Esophagus squamous epithelium (tissue), 5 donors: ENCODE data around the gene NR2E1. TPM values are rescaled to one million over a fixed set of nuclear protein-coding genes. Genes with fewer than 3 reads are reported as not detected.

ENCODE experiments used
- DNase-seq: peaks from one replicate; lab custom pipeline; 2025; lab: John Stamatoyannopoulos, UW
- H3K27ac ChIP-seq, 4 donors: fragments of 200-600 bp; sonication (generic); one replicate each; pipeline ENCODE4 v1.5.1; 2016 to 2019; ENCODE audit warnings: mild to moderate bottlenecking in 1 of 4
- H3K27me3 ChIP-seq, 4 donors: fragments of 200-600 bp; sonication (generic); 1 replicate in 3 of 4; 2 replicates in 1 of 4; pipeline versions ENCODE4 v1.5.1 to v1.6.0; 2017 to 2021; ENCODE audit warnings: antibody characterized with exemption in 1 of 4
- H3K36me3 ChIP-seq, 3 donors: fragments of 200-600 bp; sonication (generic); one replicate each; pipeline ENCODE4 v1.5.1; 2016 to 2019
- H3K4me1 ChIP-seq, 3 donors: fragments of 200-600 bp; sonication (generic); one replicate each; pipeline ENCODE4 v1.5.1; 2017 to 2019
- H3K4me3 ChIP-seq, 4 donors: fragments of 200-600 bp; sonication (generic); 1 replicate in 3 of 4; 2 replicates in 1 of 4; pipeline ENCODE4 v1.5.1; 2016 to 2019; ENCODE audit warnings: mild to moderate bottlenecking in 2 of 4, moderate library complexity in 1 of 4
- H3K9me3 ChIP-seq, 3 donors: fragments of 200-600 bp; sonication (generic); one replicate each; pipeline ENCODE4 v1.5.1; 2016 to 2019
- POLR2A ChIP-seq, 4 donors: fragments of 450-650 bp; IDR thresholded peaks; one replicate each; pipeline ENCODE4 v1.6.1; 2017; ENCODE audit warnings: antibody characterized with exemption in 4 of 4, mild to moderate bottlenecking in 4 of 4, moderate library complexity in 3 of 4
- WGBS, 2 donors: methylation state at CpG; one replicate each; pipeline ENCODE4 v1.1.5; 2018; 5-methylcytosine and 5-hydroxymethylcytosine counted together
- intact Hi-C: fragments of 100-400 bp; cut with DNase I; formaldehyde crosslinking; loops from one replicate; pipeline ENCODE4 v1.15.0; 2022
- total RNA-seq, 4 donors: library from RNA; depleted of rRNA; stranded (reverse); fragments of >200 nt; gene quantifications; one replicate each; pipeline ENCODE4 v1.1.0, GENCODE V29; 2016
- TF ChIP-seq, protein P1 (sequence below), 6 experiments: fragments of 450-650 bp in 4 of 6; fragments of 200-600 bp in 2 of 6; sonication (generic) in 2 of 6; IDR thresholded peaks; one replicate each; pipeline ENCODE4 v1.5.1; 2016 to 2019; ENCODE audit warnings: antibody characterized with exemption in 6 of 6, mild to moderate bottlenecking in 4 of 6, moderate library complexity in 4 of 6
- donor health status: DM: yes; HTN: yes; CAD: no.

The NR2E1 gene
- total RNA-seq, 4 donors from 2014 or later: not detected

DNA sequence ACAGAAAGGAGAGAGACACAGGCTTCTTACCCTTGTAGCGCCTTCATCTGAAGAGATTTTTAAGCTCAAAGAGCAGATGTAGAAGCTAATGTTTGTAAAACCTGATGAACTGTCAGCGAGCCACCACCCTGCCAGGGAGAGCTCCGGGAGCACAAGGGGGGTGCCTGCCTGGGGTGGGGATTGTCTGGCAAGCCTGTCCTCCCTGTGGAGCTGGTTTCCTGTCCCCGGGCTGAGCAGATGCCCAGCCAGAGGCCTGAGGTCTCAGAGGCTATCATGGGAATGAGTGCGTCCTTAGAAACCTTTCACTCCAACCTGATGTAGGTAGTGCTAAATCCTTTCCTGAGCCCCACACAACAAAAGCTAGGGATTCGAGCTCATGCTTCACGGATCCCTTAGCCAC lies 41.9 kb upstream of the NR2E1 start:
- H3K9me3 ChIP-seq: no peaks in the 10 kb centered on the region
- H3K4me3 ChIP-seq: no peak overlapping the region
- no peak overlapping the region for H3K27ac ChIP-seq
- TF ChIP-seq, protein P1, sequence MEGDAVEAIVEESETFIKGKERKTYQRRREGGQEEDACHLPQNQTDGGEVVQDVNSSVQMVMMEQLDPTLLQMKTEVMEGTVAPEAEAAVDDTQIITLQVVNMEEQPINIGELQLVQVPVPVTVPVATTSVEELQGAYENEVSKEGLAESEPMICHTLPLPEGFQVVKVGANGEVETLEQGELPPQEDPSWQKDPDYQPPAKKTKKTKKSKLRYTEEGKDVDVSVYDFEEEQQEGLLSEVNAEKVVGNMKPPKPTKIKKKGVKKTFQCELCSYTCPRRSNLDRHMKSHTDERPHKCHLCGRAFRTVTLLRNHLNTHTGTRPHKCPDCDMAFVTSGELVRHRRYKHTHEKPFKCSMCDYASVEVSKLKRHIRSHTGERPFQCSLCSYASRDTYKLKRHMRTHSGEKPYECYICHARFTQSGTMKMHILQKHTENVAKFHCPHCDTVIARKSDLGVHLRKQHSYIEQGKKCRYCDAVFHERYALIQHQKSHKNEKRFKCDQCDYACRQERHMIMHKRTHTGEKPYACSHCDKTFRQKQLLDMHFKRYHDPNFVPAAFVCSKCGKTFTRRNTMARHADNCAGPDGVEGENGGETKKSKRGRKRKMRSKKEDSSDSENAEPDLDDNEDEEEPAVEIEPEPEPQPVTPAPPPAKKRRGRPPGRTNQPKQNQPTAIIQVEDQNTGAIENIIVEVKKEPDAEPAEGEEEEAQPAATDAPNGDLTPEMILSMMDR (IDR thresholded peaks at IDR 0.05): no peak
- TF ChIP-seq POLR2A (IDR thresholded peaks at IDR 0.05): no peak
- WGBS, 2 donors: 43 to 50% methylated on average over 6 to 7 of the region's 7 CpGs
- no peaks in the 10 kb centered on the region for H3K36me3 ChIP-seq
- DNase-seq: no peak
- peaks cover 4 to 9% (median 6%) of the 10 kb centered on the region in 3 donors for H3K4me1 ChIP-seq
- H3K27me3 ChIP-seq: peaks cover 0 to 99% (median 4%) of the 10 kb centered on the region in 4 donors
- intact Hi-C loops: no loop called here

DNA sequence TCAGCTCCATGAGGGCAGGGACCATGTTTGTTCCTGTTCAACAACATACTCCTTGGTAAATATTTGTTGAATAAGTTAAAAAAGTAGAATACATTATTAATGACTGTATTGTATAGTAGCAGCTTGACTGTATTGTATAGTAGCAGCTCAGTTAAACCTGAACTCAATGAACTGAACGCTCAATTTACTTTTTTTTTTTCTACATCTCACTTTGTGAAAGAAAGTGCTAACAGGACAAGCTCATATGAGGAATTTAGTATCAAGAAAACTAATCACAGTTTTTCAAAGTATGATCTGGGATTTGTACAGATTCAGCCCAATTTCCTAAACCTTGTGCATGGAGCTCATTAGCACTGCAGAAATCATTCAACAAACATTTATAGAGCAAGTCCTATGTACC lies 38.8 kb upstream of the NR2E1 start:
- Histone ChIP-seq H3K27me3 (peaks cover 0 to 93% (median 0%) of the 10 kb centered on the region in 4 donors), H3K9me3 (no peaks in the 10 kb centered on the region), H3K4me3 (no peak overlapping the region), H3K36me3 (no peaks in the 10 kb centered on the region), H3K27ac (no peak overlapping the region), H3K4me1 (no peaks in the 10 kb centered on the region)
- WGBS, 2 donors: 96 to 100% methylated on average over 1 of the region's 1 CpG
- intact Hi-C loops: no loop called here
- no peak for DNase-seq
- TF ChIP-seq POLR2A (IDR thresholded peaks at IDR 0.05): no peak
- TF ChIP-seq, protein P1 (IDR thresholded peaks at IDR 0.05): no peak

DNA sequence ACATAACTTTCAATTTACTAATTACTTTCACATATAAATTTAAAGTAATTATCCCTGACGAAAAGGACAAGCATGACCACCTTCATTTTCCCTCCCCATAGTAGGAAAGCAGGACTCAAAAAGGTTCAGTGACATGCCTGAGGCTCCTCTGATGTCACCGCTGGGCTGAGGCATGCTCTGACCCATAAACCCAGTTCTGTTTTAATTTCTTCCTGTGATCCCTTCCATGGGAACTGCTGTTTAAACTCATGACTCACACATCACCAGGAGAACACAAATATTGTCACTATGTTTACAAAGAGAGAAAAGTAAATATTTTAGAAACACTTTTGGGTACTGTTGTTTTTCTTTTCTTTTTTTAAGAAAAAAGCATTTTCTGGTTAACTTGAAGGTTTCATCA lies 38.0 kb upstream of the NR2E1 start:
- 32 to 36% methylated on average over 2 of the region's 2 CpGs for WGBS, 2 donors
- H3K27me3 ChIP-seq: peaks cover 0 to 93% (median 0%) of the 10 kb centered on the region in 4 donors
- H3K4me3 ChIP-seq: no peak overlapping the region
- no peaks in the 10 kb centered on the region for H3K36me3 ChIP-seq
- DNase-seq: no peak
- no peaks in the 10 kb centered on the region for H3K9me3 ChIP-seq
- TF ChIP-seq POLR2A (IDR thresholded peaks at IDR 0.05): no peak
- TF ChIP-seq, protein P1 (IDR thresholded peaks at IDR 0.05): no peak
- no peak overlapping the region for H3K27ac ChIP-seq
- no peaks in the 10 kb centered on the region for H3K4me1 ChIP-seq
- intact Hi-C loops: no loop called here

DNA sequence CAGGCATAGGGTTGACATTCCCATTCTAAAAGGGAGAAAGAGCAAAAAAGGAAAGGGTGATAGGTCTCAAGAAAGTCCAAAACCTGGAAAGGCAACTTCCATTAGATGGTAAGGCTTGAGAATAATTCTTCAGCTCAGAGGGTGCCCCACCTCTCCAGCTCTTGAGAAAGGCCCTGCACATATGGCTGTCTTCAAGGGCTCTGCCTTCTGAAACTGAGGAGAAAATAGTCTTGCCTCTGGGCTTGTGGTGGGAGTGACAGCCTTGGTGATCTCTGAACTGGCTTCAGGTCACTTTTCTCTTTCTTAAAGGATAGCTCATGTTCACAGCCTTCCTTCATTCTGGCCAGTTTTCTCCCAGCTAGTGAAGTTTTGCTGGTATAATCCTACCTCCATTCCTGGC lies 35.6 kb upstream of the NR2E1 start:
- Histone ChIP-seq H3K27me3 (peaks cover 0 to 89% (median 0%) of the 10 kb centered on the region in 4 donors), H3K27ac (no peak overlapping the region), H3K4me3 (no peak overlapping the region), H3K9me3 (no peaks in the 10 kb centered on the region), H3K4me1 (peaks cover 4 to 15% (median 7%) of the 10 kb centered on the region in 3 donors), H3K36me3 (no peaks in the 10 kb centered on the region)
- intact Hi-C loops: no loop called here
- TF ChIP-seq, protein P1 (IDR thresholded peaks at IDR 0.05): no peak
- TF ChIP-seq POLR2A (IDR thresholded peaks at IDR 0.05): no peak
- no peak for DNase-seq

DNA sequence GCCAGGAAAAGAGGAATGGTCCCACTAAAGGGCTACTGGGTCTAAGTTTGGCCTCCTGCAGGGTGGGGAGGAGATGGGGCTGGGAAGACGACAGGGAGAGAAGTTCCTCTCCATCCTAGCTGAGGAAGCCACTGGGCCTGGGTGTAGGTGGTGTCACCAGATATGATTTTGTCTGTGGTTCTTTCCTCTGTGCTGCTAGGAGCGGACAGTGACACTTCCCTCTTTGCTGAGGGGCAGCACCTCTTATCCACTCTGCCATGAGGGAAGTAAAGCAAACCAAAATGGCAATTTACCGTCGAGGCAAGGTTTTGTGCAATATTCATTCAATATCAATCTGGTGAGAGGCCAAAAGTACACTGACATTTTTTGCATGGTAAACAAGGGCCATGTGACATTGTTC lies 33.0 kb upstream of the NR2E1 start:
- H3K36me3 ChIP-seq: no peaks in the 10 kb centered on the region
- no peak overlapping the region for H3K4me3 ChIP-seq
- intact Hi-C loops: no loop called here
- TF ChIP-seq, protein P1 (IDR thresholded peaks at IDR 0.05): no peak
- TF ChIP-seq POLR2A (IDR thresholded peaks at IDR 0.05): no peak
- H3K27ac ChIP-seq: no peak overlapping the region
- H3K27me3 ChIP-seq: peaks cover 0 to 89% (median 0%) of the 10 kb centered on the region in 4 donors
- 74 to 77% methylated on average over 3 of the region's 4 CpGs for WGBS, 2 donors
- H3K4me1 ChIP-seq: peaks cover 4 to 15% (median 7%) of the 10 kb centered on the region in 3 donors
- no peak for DNase-seq
- H3K9me3 ChIP-seq: no peaks in the 10 kb centered on the region
